ENCODE results near the gene SLC25A6. TPM values are rescaled to one million over a fixed set of nuclear protein-coding genes. Genes with fewer than 3 reads are reported as not detected.
"Not testable (repeated sequence)": the region's sequence is repeated elsewhere in the genome, so short reads cannot be mapped to it uniquely, and the experiment has no call there.

SLC25A6 gene
- polyA plus RNA-seq, 1 donor (not counting 4 experiments of a cell fraction or from before 2014, with no cell fraction given), result 179 TPM

DNA sequence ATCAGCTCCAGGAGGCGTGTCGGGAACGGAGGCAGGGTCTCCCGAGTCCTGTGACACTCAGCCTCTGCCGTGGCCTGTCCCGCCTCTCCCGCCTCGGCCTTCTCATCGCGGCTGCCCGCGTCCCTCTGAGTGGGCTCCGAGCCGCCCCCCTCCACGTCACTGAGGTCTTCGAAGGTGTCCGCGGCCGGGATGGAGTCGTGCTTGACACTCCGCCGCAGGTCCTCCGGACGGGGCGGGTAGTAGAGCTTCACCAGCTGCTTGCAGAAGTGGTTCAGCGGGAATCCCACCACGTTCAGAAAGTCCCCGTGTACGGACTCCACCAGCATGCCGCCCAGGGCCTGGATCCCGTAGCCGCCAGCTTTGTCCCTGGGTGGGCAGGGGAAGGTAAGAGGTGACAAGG is 35.8 kb upstream of the SLC25A6 start:
- dilution Hi-C loops (cut with MboI; ENCODE audit: extremely low pct_ligation_motif_present, low sequenced_read_pairs), result no loop called here
- peaks cover 0 to 2% of the 10 kb centered on the region in 2 experiments for H3K36me3 ChIP-seq (ENCODE audit: control insufficient read depth in 2 of 2, extremely low read depth in 1 of 2, insufficient read depth in 2 of 2, low read length in 2 of 2)
- no peak overlapping the region for H2AFZ ChIP-seq (ENCODE audit: control insufficient read depth, low read length)
- H3K4me3 ChIP-seq (ENCODE audit: control insufficient read depth in 2 of 3, extremely low read depth in 1 of 3, insufficient read depth in 2 of 3, low read depth in 1 of 3, low read length in 3 of 3), result no peak overlapping the region
- H3K9me1 ChIP-seq (ENCODE audit: control insufficient read depth, extremely low read depth, insufficient read depth, low read length), result no peaks in the 10 kb centered on the region
- no peak overlapping the region for H3K27ac ChIP-seq (ENCODE audit: control insufficient read depth, insufficient read depth, low read length)
- no peaks in the 10 kb centered on the region for H3K27me3 ChIP-seq (ENCODE audit: control insufficient read depth, extremely low read depth, insufficient read depth, low read length)
- FAIRE-seq (no peak), DNase-seq (ENCODE audit: low read depth, low spot score) (no peak)
- no peaks in the 10 kb centered on the region for H3K79me2 ChIP-seq (ENCODE audit: control insufficient read depth, insufficient read depth, low read length)
- H3K4me1 ChIP-seq (ENCODE audit: control insufficient read depth, extremely low read depth, insufficient read depth, low read length), result no peaks in the 10 kb centered on the region
- TF ChIP-seq CTCF (optimal IDR thresholded peaks at IDR 0.05 in 1 of 3, IDR thresholded peaks at IDR 0.05 in 1 of 3, conservative IDR thresholded peaks at IDR 0.05 in 1 of 3; ENCODE audit: extremely low read depth in 1 of 3, insufficient read depth in 2 of 3, low read length in 3 of 3) (no peak), EZH2 (IDR thresholded peaks at IDR 0.05; ENCODE audit: low read length) (no peak)
- no peaks in the 10 kb centered on the region for H4K20me1 ChIP-seq (ENCODE audit: control insufficient read depth, extremely low read depth, insufficient read depth, low read length)
- no peak overlapping the region for H3K9ac ChIP-seq (ENCODE audit: control insufficient read depth, extremely low read depth, insufficient read depth, low read length)
- H3K9me3 ChIP-seq (ENCODE audit: control insufficient read depth, low read depth, low read length), result peaks cover 2% of the 10 kb centered on the region
- H3K4me2 ChIP-seq (ENCODE audit: control insufficient read depth, extremely low read depth, insufficient read depth, low read depth, low read length), result no peak overlapping the region

DNA sequence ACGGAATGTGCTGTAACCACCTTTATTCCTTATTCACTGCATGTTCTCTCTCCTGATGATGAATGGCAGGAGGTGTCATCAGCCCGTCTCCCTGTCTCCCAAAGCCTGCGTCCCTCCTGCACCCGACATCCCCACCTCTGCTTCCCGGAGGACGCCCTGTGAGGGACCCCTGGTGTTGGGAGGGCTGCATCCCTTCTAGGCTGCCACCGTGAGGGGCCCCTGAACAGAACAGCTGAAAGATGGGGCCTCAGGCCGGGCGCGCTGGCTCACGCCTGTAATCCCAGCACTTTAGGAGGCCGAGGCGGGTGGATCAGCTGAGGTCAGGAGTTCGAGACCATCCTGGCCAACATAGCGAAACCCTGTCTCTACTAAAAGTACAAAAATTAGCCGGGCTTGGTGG is 34.4 kb upstream of the SLC25A6 start:
- Histone ChIP-seq H3K9me3 (ENCODE audit: control insufficient read depth, low read depth, low read length) (peaks cover 13% of the 10 kb centered on the region), H3K36me3 (ENCODE audit: control insufficient read depth in 2 of 2, extremely low read depth in 1 of 2, insufficient read depth in 2 of 2, low read length in 2 of 2) (peaks cover 0 to 11% of the 10 kb centered on the region in 2 experiments)
- H3K4me1 ChIP-seq (ENCODE audit: control insufficient read depth, extremely low read depth, insufficient read depth, low read length); FAIRE-seq; H3K9me1 ChIP-seq (ENCODE audit: control insufficient read depth, extremely low read depth, insufficient read depth, low read length); H2AFZ ChIP-seq (ENCODE audit: control insufficient read depth, low read length); H3K9ac ChIP-seq (ENCODE audit: control insufficient read depth, extremely low read depth, insufficient read depth, low read length); H3K4me2 ChIP-seq (ENCODE audit: control insufficient read depth, extremely low read depth, insufficient read depth, low read depth, low read length); H3K27me3 ChIP-seq (ENCODE audit: control insufficient read depth, extremely low read depth, insufficient read depth, low read length); H4K20me1 ChIP-seq (ENCODE audit: control insufficient read depth, extremely low read depth, insufficient read depth, low read length); H3K4me3 ChIP-seq (ENCODE audit: control insufficient read depth in 2 of 3, extremely low read depth in 1 of 3, insufficient read depth in 2 of 3, low read depth in 1 of 3, low read length in 3 of 3); H3K79me2 ChIP-seq (ENCODE audit: control insufficient read depth, insufficient read depth, low read length); DNase-seq (ENCODE audit: low read depth, low spot score); dilution Hi-C loops (cut with MboI; ENCODE audit: extremely low pct_ligation_motif_present, low sequenced_read_pairs); H3K27ac ChIP-seq (ENCODE audit: control insufficient read depth, insufficient read depth, low read length): not testable (repeated sequence)

- Histone ChIP-seq H3K36me3 (ENCODE audit: control insufficient read depth in 2 of 2, extremely low read depth in 1 of 2, insufficient read depth in 2 of 2, low read length in 2 of 2) (peaks cover 0 to 11% of the 10 kb centered on the region in 2 experiments), H3K4me1 (ENCODE audit: control insufficient read depth, extremely low read depth, insufficient read depth, low read length) (no peaks in the 10 kb centered on the region), H4K20me1 (ENCODE audit: control insufficient read depth, extremely low read depth, insufficient read depth, low read length) (no peaks in the 10 kb centered on the region), H3K4me3 (ENCODE audit: control insufficient read depth in 2 of 3, extremely low read depth in 1 of 3, insufficient read depth in 2 of 3, low read depth in 1 of 3, low read length in 3 of 3) (no peak overlapping the region), H3K27me3 (ENCODE audit: control insufficient read depth, extremely low read depth, insufficient read depth, low read length) (no peaks in the 10 kb centered on the region), H3K79me2 (ENCODE audit: control insufficient read depth, insufficient read depth, low read length) (no peaks in the 10 kb centered on the region), H3K4me2 (ENCODE audit: control insufficient read depth, extremely low read depth, insufficient read depth, low read depth, low read length) (no peak overlapping the region), H3K9ac (ENCODE audit: control insufficient read depth, extremely low read depth, insufficient read depth, low read length) (no peak overlapping the region), H3K27ac (ENCODE audit: control insufficient read depth, insufficient read depth, low read length) (no peak overlapping the region), H3K9me1 (ENCODE audit: control insufficient read depth, extremely low read depth, insufficient read depth, low read length) (no peaks in the 10 kb centered on the region), H3K9me3 (ENCODE audit: control insufficient read depth, low read depth, low read length) (peaks cover 13% of the 10 kb centered on the region), H2AFZ (ENCODE audit: control insufficient read depth, low read length) (no peak overlapping the region)
- DNase-seq (ENCODE audit: low read depth, low spot score), result no peak
- dilution Hi-C loops (cut with MboI; ENCODE audit: extremely low pct_ligation_motif_present, low sequenced_read_pairs), result no loop called here
- FAIRE-seq, result no peak
- TF ChIP-seq CTCF (optimal IDR thresholded peaks at IDR 0.05 in 1 of 3, IDR thresholded peaks at IDR 0.05 in 1 of 3, conservative IDR thresholded peaks at IDR 0.05 in 1 of 3; ENCODE audit: extremely low read depth in 1 of 3, insufficient read depth in 2 of 3, low read length in 3 of 3) (no peak), EZH2 (IDR thresholded peaks at IDR 0.05; ENCODE audit: low read length) (no peak)
Observed at GRCh38 chrX:1425381-1425780, 33.5 kb upstream of the SLC25A6 start.

Data from keratinocyte (primary cell).